Stimulated activated CD8-positive, alpha-beta memory T cell treated with anti-CD3 and anti-CD28 coated beads, Interleukin-2, amount 100 ng/mL, for 48 hours (primary cell): ENCODE data around the gene LIN37.
"Not testable (repeated sequence)": the region's sequence is repeated elsewhere in the genome, so short reads cannot be mapped to it uniquely, and the experiment has no call there.

Experiments
- DNase-seq, 2 donors: peaks; one replicate each; pipeline ENCODE4 v3.0.0-alpha.2; 2020; ENCODE audit warnings: low read depth in 2 of 2

Gene LIN37

DNA sequence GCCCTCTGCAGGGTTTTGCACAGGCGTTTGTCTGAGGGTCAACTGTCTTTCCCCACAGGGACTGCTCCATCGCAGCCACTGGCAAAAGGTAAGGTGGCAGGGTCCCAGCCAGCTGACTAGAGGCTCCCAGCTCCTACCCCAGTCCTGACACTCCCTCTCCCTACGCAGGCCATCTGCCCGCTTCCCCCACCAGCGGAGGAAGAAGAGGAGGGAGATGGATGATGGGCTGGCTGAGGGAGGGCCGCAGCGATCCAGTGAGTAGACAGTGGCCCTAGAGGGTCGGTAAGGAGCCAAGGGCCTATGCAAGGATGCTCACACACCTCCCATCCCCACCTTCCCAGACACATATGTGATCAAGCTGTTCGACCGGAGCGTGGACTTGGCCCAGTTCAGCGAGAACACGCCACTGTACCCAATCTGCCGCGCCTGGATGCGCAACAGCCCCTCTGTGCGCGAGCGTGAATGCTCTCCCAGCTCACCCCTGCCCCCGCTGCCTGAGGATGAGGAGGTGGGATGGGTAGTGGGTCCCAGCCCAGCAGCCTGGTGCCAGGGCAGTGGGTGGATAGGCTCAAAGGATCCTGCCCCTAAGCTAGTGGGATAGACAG is 4.5 kb downstream of the LIN37 start:
- DNase-seq: no peak

DNA sequence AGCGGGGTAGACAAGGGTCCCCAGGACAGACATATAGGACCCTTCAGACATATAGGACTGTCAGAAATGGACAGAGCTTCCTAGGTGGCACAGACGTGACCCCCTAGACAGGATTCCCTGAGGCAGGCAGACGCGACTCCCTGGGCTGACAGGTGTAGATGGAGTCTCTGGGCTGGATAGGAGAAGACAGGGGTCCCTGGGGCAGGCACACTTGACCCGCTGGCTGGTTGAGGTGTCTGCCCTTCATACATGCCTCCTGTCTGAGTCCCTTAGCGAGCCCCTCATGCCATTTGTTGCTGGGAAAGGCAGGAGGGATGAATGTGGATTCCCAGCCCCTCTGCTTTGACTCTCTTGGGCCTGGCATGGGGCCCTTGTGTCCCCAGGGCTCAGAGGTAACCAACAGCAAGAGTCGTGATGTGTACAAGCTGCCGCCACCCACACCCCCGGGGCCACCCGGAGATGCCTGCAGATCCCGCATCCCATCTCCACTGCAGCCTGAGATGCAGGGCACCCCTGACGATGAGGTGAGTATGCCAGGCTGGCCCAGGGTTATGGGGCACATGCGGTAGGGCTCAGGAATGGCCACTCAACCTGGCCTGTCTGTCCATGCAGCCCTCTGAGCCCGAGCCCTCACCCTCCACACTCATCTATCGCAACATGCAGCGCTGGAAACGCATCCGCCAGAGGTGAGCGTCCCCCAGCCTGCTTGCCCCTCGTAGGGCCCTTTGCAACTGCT is 5.4 kb downstream of the LIN37 start:
- no peak for DNase-seq

DNA sequence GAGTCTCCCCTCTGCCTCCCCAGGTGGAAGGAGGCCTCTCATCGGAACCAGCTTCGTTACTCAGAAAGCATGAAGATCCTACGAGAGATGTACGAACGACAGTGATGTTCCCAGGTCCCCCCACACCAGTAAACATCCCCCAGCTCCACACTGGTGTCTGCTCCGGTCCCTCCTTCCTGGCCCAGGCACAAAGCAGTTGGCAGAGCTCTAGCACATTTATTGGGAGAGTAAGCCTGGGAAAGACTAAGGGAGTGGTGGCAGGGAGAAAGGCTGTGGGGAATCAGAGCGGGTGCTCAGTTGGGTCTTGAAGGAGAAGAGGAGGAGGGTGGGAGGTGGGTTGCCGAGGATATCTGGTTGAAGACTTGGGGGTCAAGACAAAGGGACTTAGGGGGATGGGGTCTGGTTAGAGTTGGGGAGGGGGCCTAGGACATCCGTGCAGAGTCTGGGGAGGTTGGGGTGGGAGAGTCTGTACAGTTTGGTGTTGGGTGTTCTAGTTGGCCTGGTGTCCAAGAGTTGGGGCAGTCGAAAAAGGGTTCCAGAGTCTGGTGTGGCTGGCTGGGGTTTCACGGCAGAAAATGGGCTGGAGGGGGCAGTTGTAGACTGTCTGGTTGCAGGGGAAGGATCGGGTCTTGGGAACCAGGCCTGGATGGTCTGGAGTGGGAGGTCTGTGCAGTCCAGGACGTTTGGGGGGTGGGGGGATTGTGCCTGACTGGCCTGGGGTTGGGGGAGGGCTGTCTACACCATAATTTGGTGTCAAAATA is 6.2 kb downstream of the LIN37 start:
- DNase-seq: no peak

DNA sequence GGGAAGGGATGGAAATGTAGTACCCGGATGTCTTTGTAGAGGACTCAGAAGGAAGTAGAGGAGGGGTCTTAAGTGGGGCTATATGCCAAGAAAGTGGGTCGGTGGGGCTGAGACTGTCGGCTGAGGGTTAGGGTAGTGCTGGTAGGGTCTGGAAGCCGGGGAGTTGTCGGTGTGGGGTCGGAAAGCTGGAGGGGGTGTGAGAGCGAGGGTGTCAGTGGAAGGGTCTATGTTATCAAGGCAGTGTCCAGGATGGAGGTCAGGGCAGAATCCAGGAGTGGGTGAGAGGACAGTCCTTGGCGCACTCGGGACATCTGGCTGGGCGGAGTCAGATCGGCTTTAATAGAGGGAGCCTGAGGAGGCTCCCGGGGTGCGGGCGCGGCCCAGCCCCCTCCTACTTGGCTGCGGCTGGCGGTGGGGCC is 6.8 kb downstream of the LIN37 start:
- no peak for DNase-seq

DNA sequence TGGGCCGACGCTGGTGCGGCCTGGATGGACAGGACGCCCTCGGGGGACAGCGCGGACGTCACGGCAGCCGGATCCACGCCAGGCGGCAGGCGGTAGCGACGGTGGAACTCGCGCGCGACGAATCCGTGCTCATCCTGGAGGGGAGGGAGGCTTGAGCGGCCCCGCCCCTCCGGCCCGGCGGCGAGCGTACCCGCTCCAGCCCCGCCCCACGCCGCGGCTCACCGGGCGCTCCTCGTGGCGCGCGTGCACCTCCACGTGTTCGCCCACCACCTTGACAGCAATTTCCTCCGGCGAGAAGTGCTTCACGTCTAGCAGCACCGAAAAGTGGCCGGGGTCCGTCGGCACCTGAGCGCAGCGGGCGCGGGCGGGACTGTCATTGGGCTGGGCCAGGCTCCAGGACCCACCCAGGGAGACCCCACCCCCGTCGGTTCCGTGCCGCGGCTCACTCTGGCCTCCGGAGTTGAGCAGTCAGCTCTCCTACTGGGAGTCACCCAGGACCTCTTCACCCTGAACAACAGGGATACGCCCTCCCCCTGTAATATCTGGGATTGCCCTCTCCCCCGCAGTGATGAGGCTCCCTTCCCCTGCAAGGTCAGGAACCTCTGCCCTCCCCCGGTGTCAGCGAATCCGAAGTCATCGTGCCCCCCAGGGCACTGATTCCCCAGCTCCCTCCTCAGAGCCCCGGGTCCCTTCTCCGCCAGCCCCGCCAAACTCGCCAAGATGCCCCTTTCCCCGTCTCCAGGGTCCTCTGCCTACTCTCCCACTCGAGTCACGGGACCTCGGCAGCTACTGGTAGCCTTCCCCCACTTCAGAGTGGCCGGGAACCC is 7.4 kb downstream of the LIN37 start:
- peak in 1 of 2 donors; percentile 45 for DNase-seq

DNA sequence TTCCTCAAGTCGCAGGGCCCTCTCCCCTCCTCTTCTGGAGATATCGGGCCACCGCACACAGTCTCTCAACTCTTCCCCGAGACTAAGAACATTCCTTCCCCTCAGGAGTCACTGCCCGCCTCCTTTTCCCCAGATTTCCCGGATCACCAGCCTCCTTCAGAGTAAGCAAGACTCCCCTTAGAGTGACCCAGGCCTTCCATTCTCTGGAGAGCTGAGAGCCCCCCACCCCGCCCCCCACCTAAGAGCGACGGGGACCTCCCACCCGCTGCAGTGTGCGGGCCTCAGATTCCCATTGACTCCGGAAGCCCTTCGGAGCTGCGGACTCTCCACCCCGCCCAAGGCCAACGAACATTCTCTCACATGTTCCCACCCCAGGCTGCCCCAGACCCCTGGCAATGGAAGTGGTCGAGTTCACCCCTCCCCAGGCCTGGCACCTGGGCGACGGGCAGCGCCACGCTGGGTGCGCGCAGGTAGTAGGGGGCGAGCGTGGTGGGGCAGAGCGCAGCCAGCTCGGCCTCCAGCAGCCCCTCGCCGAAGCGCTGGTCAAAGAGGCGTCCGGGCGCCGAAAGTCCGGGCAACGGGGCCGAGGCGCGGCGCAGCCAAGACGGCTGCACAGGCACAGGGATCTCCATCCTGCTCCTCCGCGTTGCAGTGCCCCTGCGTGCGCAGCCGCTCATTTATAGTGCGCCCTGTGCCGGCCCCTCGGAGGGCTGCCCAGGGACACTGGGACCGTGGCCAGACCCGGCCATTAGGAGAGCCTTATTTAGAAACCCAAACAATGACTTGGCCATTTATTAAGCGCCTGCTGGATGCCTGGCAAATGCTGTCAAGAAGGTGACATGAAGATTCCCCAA is 8.2 kb downstream of the LIN37 start, which contains the start of gene HSPB6:
Gene HSPB6, minus strand, starts transcription at position 653 of the 854 bp plus-strand sequence. Its CDS starts 21 bp downstream, at position 632.
- no peak for DNase-seq

DNA sequence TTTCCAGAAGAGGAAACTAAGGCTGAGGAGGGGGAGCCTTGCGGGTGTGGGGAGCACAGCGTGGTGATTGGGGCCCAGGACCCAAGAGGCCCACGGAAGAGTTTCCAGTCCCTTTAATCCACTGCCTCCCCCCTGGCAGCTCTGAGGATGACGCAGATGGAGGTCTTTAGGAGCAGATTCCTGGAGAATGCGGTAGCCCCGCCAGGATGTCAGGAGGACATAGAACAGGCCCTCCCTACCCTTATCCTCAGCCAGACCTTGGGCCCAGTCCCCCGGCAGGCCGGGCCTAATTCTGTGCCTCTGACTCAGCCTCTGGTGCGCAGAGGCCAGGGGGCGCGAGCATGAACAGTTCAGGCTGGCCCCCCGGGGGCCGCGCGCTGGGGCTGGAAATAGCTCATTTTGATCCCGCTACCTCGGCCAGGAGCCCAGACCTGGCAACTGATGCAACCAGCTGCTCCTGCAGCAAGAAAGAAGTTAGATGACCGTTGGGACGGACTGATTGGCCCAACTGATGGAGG is 8.9 kb downstream of the LIN37 start:
- DNase-seq: no peak

DNA sequence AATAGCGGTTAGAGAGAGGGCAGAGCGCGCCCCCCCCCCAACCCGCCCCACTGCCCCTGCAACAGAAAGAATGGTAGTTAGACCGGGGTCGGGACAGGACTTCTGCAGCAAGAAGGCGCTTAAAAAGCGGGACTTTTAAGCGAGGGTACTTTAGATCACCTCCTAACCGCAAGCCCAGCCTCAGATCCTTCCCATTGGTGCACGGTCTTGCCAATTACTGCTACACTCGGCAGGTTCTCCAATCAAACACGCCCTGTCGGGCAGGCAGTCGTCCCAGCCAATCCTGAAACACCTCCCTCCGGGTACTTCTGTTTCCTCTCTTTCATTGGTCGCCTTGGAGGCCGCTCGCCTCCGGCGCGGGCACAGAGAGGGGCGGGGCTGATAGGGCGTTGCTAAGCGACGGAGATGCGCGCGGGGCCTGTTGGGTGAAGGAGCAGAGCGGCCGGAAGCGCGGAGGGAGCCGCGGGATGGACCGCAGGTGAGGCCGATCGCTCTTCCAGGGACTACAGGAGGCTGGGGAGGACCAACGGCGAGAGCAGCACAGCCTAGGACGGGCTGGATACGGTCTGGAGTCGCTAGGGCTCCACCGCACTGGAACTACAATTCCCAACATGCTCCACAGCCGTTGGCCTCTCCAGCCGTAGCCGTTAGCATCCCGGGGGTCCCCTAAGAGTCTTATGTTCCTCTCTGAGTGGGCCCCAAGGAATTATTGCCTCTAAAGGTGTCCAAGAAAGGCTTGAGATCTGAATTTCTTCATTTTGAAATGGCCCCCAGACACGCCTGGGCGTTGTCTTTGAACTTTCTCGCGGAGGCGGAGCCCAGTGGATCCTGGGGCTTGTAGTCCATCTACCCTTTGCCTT is 9.6 kb downstream of the LIN37 start, which contains the start of gene PROSER3:
Gene PROSER3, plus strand, starts transcription at position 428 of the 860 bp plus-strand sequence. Its CDS starts 40 bp downstream, at position 468.
- peak; percentile 94 to 98 for DNase-seq

DNA sequence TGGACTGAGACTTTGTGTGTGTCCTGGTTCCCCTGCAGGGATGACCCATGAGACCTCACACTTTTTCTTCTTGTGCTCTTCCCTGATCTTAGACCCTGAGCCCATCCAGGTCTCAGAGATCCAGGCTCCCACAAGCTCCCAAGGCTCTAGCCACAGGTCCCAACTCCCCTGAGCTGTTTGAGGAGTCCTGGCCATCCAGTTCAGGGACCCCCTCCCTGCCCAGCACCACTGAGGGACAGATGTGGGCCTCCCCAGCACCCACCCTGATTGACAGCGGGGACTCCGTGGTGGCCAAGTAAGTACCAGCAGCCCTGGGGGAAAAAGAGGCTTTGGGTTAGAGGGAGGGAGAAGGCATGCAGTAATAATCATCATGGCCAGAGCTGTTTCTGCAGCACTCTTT is 11.3 kb downstream of the LIN37 start:
- DNase-seq: no peak

DNA sequence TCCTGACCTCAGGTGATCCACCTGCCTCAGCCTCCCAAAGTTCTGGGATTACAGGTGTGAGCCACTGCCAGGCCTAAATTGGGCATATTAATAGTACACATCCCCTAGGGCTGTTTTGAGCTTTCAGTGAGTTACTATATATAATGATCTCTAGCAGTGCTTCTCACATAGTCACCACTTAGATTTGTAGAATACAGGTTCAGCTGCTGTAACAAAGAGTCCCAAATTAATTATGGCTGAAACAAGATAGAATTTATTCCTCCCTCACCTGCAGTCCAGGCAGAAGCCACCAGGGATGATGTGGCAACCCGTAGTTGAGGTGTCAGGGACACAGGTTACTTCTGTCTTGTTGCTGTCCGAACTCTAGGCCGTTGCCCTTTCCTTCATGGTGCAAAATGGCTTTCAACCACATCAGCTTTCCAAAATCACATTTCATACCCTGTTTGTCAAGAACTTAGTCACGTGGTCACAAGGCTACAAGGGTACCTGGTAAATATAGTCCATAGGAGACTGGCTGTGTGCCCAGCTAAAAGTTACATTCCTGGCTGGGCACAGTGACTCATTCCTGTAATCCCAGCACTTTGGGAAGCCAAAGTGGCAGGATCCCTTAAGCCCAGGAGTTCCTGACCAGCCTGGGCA is 12.5 kb downstream of the LIN37 start:
- DNase-seq: no peak

DNA sequence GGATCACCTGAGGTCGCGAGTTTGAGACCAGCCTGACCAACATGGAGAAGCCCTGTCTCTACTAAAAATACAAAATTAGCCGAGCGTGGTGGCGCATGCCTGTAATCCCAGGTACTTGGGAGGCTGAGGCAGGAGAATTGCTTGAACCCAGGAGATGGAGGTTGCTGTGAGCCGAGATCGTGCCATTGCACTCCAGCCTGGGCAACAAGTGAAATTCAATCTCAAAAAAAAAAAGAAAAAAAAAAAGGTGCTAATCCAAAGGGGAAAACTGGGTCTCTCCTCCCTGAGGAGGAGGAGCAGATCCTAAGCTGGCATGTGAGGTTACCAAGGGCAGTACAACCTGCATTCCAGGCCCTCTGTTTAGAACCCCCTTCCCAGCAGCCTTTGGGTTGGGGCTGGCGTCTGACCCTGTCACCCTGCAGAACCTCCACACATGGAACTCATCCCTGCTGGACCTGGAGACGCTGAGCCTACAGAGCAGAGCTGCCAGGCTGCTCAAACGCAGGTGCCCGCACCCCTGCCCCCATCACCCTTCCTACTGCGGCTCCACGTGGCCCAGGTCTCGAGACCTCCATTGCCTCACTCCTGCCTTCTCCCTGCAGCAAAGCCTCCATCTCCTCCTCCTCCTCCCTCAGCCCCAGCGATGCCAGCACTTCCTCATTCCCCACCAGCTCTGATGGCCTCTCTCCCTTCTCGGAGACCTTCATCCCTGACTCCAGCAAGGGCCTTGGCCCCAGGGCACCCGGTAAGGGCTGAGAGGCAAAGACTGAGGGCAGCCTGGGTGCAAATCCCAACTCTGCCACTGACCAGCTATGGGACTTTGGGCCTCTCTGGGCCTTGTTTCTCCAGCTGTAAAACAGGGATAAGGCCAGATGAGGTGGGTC is 16.3 kb downstream of the LIN37 start:
- DNase-seq: no peak

DNA sequence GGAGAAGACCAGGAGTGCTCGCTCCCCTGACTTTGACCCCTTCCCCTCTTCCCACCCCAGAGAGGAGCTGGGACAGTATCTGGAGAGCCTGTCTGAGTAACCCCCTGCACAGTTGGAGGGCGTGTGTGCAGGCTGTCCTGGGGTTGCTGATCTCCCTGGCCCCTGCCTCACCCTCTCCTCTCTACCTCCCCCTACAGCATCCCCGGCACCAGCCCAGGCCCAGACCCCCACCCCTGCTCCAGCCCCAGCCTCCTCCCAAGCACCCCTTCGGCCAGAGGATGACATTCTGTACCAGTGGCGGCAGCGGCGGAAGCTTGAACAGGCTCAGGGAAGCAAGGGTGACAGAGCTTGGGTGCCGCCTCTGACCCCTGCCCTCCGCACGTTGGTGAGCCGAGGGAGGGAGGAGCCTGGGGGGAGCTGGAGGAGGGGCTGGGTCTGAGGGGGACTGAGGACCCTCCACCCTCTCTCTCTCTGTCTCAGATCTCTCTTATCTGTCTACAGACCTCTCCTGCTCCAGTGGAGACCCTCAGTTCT is 18.3 kb downstream of the LIN37 start:
- no peak for DNase-seq

DNA sequence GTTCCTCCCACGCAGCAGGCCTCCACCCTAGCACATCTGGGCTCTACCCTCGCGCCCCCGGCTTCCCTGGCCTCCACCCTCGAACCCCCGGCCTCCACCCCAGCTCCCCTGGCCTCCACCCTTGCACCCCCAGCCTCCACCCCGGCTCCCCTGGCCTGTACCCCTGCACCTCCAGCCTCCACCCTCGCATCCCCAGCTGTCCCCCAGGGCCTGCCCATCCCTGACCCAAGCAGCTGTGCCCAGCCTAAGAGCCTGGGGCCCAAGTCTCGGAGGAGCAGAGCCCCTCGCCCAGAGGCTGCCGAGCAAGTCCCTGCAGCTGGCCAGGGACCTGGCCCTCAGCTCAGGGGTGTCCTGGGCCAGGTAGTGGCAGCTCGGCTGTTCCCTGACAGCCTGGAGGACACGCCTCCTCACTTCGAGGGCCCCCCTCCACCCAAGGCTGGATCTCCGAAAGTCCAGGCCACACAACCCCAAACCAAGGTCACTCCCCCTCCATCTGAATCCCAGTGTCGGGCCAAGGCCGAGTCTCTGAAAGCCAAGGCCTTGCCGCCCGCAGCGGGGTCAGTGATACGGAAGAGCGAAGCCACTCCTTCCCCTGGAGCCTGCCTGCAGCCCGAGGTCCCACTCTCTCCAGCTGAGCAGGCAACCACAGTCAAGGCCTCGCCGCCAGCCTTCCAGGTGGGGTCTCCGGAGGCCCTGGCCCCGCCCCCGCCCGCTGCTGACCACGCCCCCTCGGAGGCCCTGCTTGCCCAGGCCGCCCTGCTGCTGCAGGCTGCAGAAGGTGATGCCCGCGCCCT is 19.1 kb downstream of the LIN37 start:
- DNase-seq: no peak

DNA sequence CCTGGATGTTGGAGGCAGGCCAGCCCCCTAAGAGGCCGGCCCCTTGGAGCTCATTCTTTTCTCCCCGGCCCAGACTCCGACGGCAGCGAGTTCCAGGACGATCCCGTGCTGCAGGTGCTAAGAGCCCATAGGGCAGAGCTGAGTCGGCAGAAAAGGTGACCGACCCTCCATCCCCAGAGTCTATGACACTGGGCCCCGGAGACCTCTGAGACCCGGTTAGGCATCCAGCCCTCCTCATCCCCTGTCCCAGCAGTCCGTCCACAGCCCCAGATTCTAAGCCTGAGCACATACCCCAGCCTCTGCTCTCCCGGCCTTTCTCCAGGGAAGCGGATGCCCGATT is 19.7 kb downstream of the LIN37 start:
- no peak for DNase-seq

DNA sequence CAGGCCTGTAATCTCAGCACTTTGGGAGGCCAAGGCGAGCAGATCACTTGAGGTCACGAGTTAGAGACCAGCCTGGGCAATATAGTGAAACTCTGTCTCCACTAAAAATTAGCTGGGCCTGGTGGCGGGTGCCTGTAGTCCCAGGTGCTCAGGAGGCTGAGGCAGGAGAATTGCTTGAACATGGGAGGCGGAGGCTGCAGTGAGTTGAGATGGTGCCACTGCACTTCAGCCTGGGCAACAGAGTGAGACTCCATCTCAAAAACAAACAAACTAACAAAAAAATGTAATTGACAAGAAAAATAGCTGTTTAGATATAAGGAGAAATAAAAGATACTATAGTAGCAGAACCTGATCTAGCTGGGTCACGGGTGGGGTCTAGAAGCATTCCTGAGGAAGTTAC is 24.0 kb downstream of the LIN37 start:
- not testable (repeated sequence) for DNase-seq

DNA sequence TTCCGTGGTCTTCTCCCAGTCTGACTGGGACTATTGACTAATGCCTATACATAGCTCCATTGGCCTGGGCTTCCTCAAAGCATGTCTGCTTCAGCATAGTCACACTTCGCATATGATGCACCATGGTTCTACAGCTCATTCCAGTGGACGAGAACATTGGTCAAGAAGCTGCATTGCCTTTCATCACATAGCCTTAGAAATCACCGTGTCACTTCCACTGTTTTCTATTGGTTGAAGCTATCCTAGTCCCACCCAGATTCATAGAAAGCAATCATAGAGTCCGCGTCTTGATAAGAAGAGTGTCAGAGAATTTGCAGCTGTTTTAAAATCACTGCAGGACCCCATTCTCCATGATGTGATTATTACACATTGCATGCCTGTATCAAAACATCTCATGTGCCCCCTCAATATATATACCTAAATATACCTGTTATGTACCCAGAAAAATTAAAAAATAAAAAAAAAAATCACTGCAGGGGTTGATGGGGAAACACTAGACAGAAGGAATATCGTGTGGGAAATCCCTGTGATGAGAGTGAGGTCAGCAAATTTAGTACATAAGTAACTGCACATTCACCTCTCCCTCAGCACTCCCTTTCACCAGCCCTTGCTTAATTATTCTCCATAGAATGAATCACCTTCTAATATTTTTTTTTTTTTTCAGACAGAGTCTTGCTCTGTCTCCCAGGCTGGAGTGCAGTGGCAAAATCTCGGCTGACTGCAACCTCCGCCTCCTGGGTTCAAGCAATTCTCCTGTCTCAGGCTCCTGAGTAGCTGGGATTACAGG is 24.8 kb downstream of the LIN37 start:
- DNase-seq: no peak
